HG03095 (cell line): ENCODE data around the gene NDUFAF3.
A peak's percentile ranks its signal among the peaks of the same experiment; 100 is the strongest.
"Not testable (repeated sequence)": the region's sequence is repeated elsewhere in the genome, so short reads cannot be mapped to it uniquely, and the experiment has no call there.

ENCODE experiments used
- ATAC-seq: cut with Tn5 transposase; IDR thresholded peaks from one replicate; pipeline ENCODE4 v1.9.1; 2021; ENCODE audit warnings: moderate library complexity; ENCODE audit not compliant: unreplicated experiment

Gene NDUFAF3

GRCh38 chr3:48999085-48999858, 22.6 kb upstream of the NDUFAF3 start:
- ATAC-seq: no peak

- no peak for ATAC-seq
Measured at GRCh38 chr3:49001155-49001554, 20.8 kb upstream of the NDUFAF3 start.

- no peak for ATAC-seq
Measured at GRCh38 chr3:49004352-49005302, 17.3 kb upstream of the NDUFAF3 start.

- ATAC-seq: no peak
Measured at GRCh38 chr3:49005303-49005680, 16.6 kb upstream of the NDUFAF3 start.

- ATAC-seq: no peak
Measured at GRCh38 chr3:49005998-49006397, 15.9 kb upstream of the NDUFAF3 start.

- ATAC-seq: no peak
Measured at GRCh38 chr3:49006408-49007067, 15.4 kb upstream of the NDUFAF3 start.

GRCh38 chr3:49007068-49007770, 14.7 kb upstream of the NDUFAF3 start, which contains the start of gene WDR6:
Gene WDR6 (plus strand): TSS chr3:49007391. CDS start chr3:49007432, 41 bp downstream.
- peak; percentile 83 for ATAC-seq

GRCh38 chr3:49007771-49008528, 14.0 kb upstream of the NDUFAF3 start:
- ATAC-seq: peak; percentile 39

- not testable (repeated sequence) for ATAC-seq
Measured at GRCh38 chr3:49008627-49009026, 13.3 kb upstream of the NDUFAF3 start.

- no peak for ATAC-seq
Measured at GRCh38 chr3:49009396-49009795, 12.5 kb upstream of the NDUFAF3 start.

- ATAC-seq: no peak
Measured at GRCh38 chr3:49012441-49013017, 9.4 kb upstream of the NDUFAF3 start.

- no peak for ATAC-seq
Measured at GRCh38 chr3:49013113-49013737, 8.7 kb upstream of the NDUFAF3 start.

- ATAC-seq: no peak
Measured at GRCh38 chr3:49013738-49014660, 7.9 kb upstream of the NDUFAF3 start.

GRCh38 chr3:49015072-49015471, 6.8 kb upstream of the NDUFAF3 start:
- ATAC-seq: no peak

- ATAC-seq: no peak
Measured at GRCh38 chr3:49015765-49016164, 6.2 kb upstream of the NDUFAF3 start.

- ATAC-seq: no peak
Measured at GRCh38 chr3:49016414-49017228, 5.3 kb upstream of the NDUFAF3 start.
